PFSK-1 (cell line): ENCODE measurements around the gene LRIG3.

Experiments
- FOXP2 ChIP-seq: optimal IDR thresholded peaks from 2 replicates; pipeline ENCODE3; 2011; ENCODE audit warnings: borderline replicate concordance, control low read depth, inconsistent platforms; ENCODE audit not compliant: insufficient read depth; ENCODE audit errors: extremely low read length, extremely low read depth
- POLR2AphosphoS5 ChIP-seq: IDR thresholded peaks from 2 replicates; pipeline ENCODE4 v1.6.1; 2012; ENCODE audit warnings: low read depth, mild to moderate bottlenecking, control low read depth, low read length, moderate library complexity
- REST ChIP-seq, 2 experiments: IDR thresholded peaks; 2 replicates each; pipeline versions ENCODE4 v1.6.1 to v1.8.0; 2011 to 2012; ENCODE audit warnings: low read depth in 2 of 2, low read length in 2 of 2, control low read depth in 1 of 2, inconsistent platforms in 1 of 2, mild to moderate bottlenecking in 1 of 2, moderate library complexity in 1 of 2; ENCODE audit not compliant: insufficient read depth in 1 of 2
- SIN3A ChIP-seq: IDR thresholded peaks from 2 replicates; pipeline ENCODE4 v1.6.1; 2012; ENCODE audit warnings: mild to moderate bottlenecking, low read length, moderate library complexity, borderline replicate concordance; ENCODE audit not compliant: insufficient read depth
- TAF1 ChIP-seq: IDR thresholded peaks from 2 replicates; pipeline ENCODE4 v1.6.1; 2012; ENCODE audit warnings: low read length, control low read depth, borderline replicate concordance; ENCODE audit not compliant: insufficient read depth

Gene LRIG3

GRCh38 chr12:58860788-58861240, 59.5 kb downstream of the LRIG3 start:
- TF ChIP-seq SIN3A (no peak), FOXP2 (no peak), REST (IDR thresholded peaks at IDR 0.05; ENCODE audit: insufficient read depth in 1 of 2, low read depth in 2 of 2, low read length in 2 of 2) (no peak), POLR2AphosphoS5 (no peak)

GRCh38 chr12:58860056-58860787, 60.1 kb downstream of the LRIG3 start:
- TF ChIP-seq POLR2AphosphoS5 (no peak), SIN3A (no peak), FOXP2 (no peak), REST (IDR thresholded peaks at IDR 0.05; ENCODE audit: insufficient read depth in 1 of 2, low read depth in 2 of 2, low read length in 2 of 2) (no peak)

GRCh38 chr12:58858030-58858429, 62.3 kb downstream of the LRIG3 start:
- no peak for TF ChIP-seq SIN3A
- no peak for TF ChIP-seq TAF1
- TF ChIP-seq FOXP2: no peak
- TF ChIP-seq REST (IDR thresholded peaks at IDR 0.05; ENCODE audit: insufficient read depth in 1 of 2, low read depth in 2 of 2, low read length in 2 of 2): no peak
- no peak for TF ChIP-seq POLR2AphosphoS5

- TF ChIP-seq FOXP2 (no peak), REST (IDR thresholded peaks at IDR 0.05; ENCODE audit: insufficient read depth in 1 of 2, low read depth in 2 of 2, low read length in 2 of 2) (no peak), TAF1 (no peak), POLR2AphosphoS5 (no peak), SIN3A (no peak)
These were observed 69.5 kb downstream of the LRIG3 start for GRCh38 chr12:58850826-58851225.
